ENCODE data around the gene ZNF536. TPM values are rescaled to one million over a fixed set of nuclear protein-coding genes. Genes with fewer than 3 reads are reported as not detected.

ZNF536 gene
- total and polyA plus RNA-seq, 10 of the 15 experiments (the other 5 are each of a cell fraction or from before 2014, with no cell fraction given): not detected

GRCh38 chr19:30374539-30374864 is 2.3 kb downstream of the ZNF536 start (continued):
- TF ChIP-seq CEBPZ (IDR thresholded peaks at IDR 0.05; ENCODE audit: low read depth, low read length) (no peak), NBN (IDR thresholded peaks at IDR 0.05) (no peak), NFYB (IDR thresholded peaks at IDR 0.05; ENCODE audit: insufficient read depth, low read depth, low read length) (no peak), HSF1 (IDR thresholded peaks at IDR 0.05; ENCODE audit: low read depth, low read length) (no peak), PAX8 (IDR thresholded peaks at IDR 0.05) (no peak), CREM (IDR thresholded peaks at IDR 0.05; ENCODE audit: low read depth) (no peak)

GRCh38 chr19:30374865-30375552 is 2.8 kb downstream of the ZNF536 start:
- no peak overlapping the region for H2AFZ ChIP-seq (ENCODE audit: control insufficient read depth, low read depth, low read length)
- ChIA-PET RAD21 (ENCODE audit: unreplicated experiment) (no interaction called here), CTCF (no interaction called here), POLR2A (no interaction called here), SMC1A (ENCODE audit: uncharacterized antibody, unreplicated experiment) (no interaction called here)
- no peak overlapping the region for H3K4me2 ChIP-seq (ENCODE audit: control insufficient read depth, insufficient read depth)
- 45% methylated on average over 30 of the region's 85 CpGs for WGBS (ENCODE audit: insufficient coverage, insufficient replicate concordance, low lambda C conversion rate, missing lambda C conversion rate)
- in situ Hi-C loops (cut with MboI): no loop called here
- no peaks in the 10 kb centered on the region for H4K20me1 ChIP-seq (ENCODE audit: control insufficient read depth, insufficient read depth)
- no peaks in the 10 kb centered on the region for H3K27me3 ChIP-seq (replicated peaks in 1 of 2; ENCODE audit: control insufficient read depth in 2 of 2, insufficient read depth in 2 of 2, low read length in 1 of 2)
- H3K9ac ChIP-seq (ENCODE audit: control insufficient read depth, insufficient read depth, low read length): no peak overlapping the region
- no peaks in the 10 kb centered on the region for H3K9me3 ChIP-seq (replicated peaks; ENCODE audit: control insufficient read depth, insufficient read depth, low read length)
- ATAC-seq: no peak
- H3K4me1 ChIP-seq (ENCODE audit: control insufficient read depth, insufficient read depth, low read length): no peaks in the 10 kb centered on the region
- intact Hi-C loops (cut with micrococcal nuclease; ENCODE audit: unreplicated experiment): no loop called here
- no peak for FAIRE-seq
- no peaks in the 10 kb centered on the region for H3K79me2 ChIP-seq (ENCODE audit: control insufficient read depth, insufficient read depth, low read length)
- H3K4me3 ChIP-seq: no peak overlapping the region
- no TSS peak for BruUV-seq (replicated peaks)
- DNase-seq (ENCODE audit: low read depth, low spot score): no peak
- no peaks in the 10 kb centered on the region for H3K36me3 ChIP-seq (ENCODE audit: control insufficient read depth in 2 of 2, insufficient read depth in 2 of 2, low read length in 1 of 2)
- H3K27ac ChIP-seq (ENCODE audit: control insufficient read depth, insufficient read depth): no peak overlapping the region
- TF ChIP-seq NFYB (IDR thresholded peaks at IDR 0.05; ENCODE audit: insufficient read depth, low read depth, low read length) (no peak), MYB (IDR thresholded peaks at IDR 0.05; ENCODE audit: borderline replicate concordance, low read depth, low read length) (no peak), STAT1 (conservative IDR thresholded peaks at IDR 0.05) (no peak), PKNOX1 (IDR thresholded peaks at IDR 0.05) (no peak), JUND (IDR thresholded peaks at IDR 0.05; ENCODE audit: low read depth, low read length) (no peak), ZBTB33 (IDR thresholded peaks at IDR 0.05) (no peak)
